PC-3 (cell line): ENCODE results near the gene KMT2C. TPM values are rescaled to one million over a fixed set of nuclear protein-coding genes. Genes with fewer than 3 reads are reported as not detected.

ENCODE experiments used
- ATAC-seq: fragments of 200-7000 bp; cut with Tn5 transposase; 2 replicates; pipeline ENCODE4 v1.9.1; 2020; ENCODE audit warnings: mild to moderate bottlenecking, moderate library complexity
- BruUV-seq: library from RNA; stranded (reverse); fragments of 400-500 nt; replicated peaks from 2 replicates; lab custom pipeline; 2021; lab: Mats Ljungman, UMichigan
- CTCF ChIA-PET: fragments of 300-600 bp; sonication (Branson Sonifier 250); formaldehyde crosslinking; loops from one replicate; lab custom pipeline; 2022; ENCODE audit warnings: antibody characterized with exemption; lab: Charles Lee
- POLR2A ChIA-PET: fragments of 300-600 bp; sonication (Branson Sonifier 250); formaldehyde crosslinking; loops from one replicate; lab custom pipeline; 2022; ENCODE audit warnings: antibody characterized with exemption; ENCODE audit not compliant: unreplicated experiment; lab: Charles Lee
- DNase-seq: peaks from one replicate; pipeline ENCODE4 v3.0.0-alpha.2; 2015
- H2AFZ ChIP-seq: fragments of 300-600 bp; sonication (generic); 2 replicates; pipeline ENCODE4 v1.6.0; 2016; ENCODE audit warnings: antibody characterized with exemption, low read length
- H3F3A ChIP-seq: fragments of 300-600 bp; sonication (generic); one replicate; pipeline ENCODE4 v1.6.0; 2017; ENCODE audit warnings: antibody characterized with exemption, low read length, control low read depth, mild to moderate bottlenecking; ENCODE audit not compliant: unreplicated experiment
- H3K27ac ChIP-seq: fragments of 300-600 bp; sonication (generic); 2 replicates; pipeline ENCODE4 v1.5.1; 2016; ENCODE audit warnings: mild to moderate bottlenecking, low read length
- H3K27me3 ChIP-seq: fragments of 300-600 bp; sonication (generic); 2 replicates; pipeline ENCODE4 v1.6.1; 2016; ENCODE audit warnings: low read length, mixed read lengths
- H3K36me3 ChIP-seq: fragments of 300-600 bp; sonication (generic); 2 replicates; pipeline ENCODE4 v1.6.1; 2016; ENCODE audit warnings: low read depth, mixed run types, low read length, mixed read lengths
- H3K4me1 ChIP-seq: fragments of 300-600 bp; sonication (generic); 2 replicates; pipeline ENCODE4 v1.5.1; 2016; ENCODE audit warnings: low read length; ENCODE audit not compliant: insufficient read depth
- H3K4me2 ChIP-seq: fragments of 300-600 bp; sonication (generic); 2 replicates; pipeline ENCODE4 v1.6.0; 2016; ENCODE audit warnings: low read length
- H3K4me3 ChIP-seq: fragments of 300-600 bp; sonication (generic); 2 replicates; pipeline ENCODE4 v1.5.1; 2016; ENCODE audit warnings: mild to moderate bottlenecking, low read length, mixed read lengths
- H3K79me2 ChIP-seq: fragments of 300-600 bp; sonication (generic); 2 replicates; pipeline ENCODE4 v1.6.1; 2017; ENCODE audit warnings: low read length, mixed read lengths
- H3K9ac ChIP-seq: fragments of 300-600 bp; sonication (generic); 2 replicates; pipeline ENCODE4 v1.6.0; 2016; ENCODE audit warnings: mild to moderate bottlenecking, low read length
- H3K9me2 ChIP-seq: fragments of 300-600 bp; sonication (generic); replicated peaks from 2 replicates; pipeline ENCODE4 v1.6.1; 2016; ENCODE audit warnings: mixed run types, low read length, mixed read lengths
- H3K9me3 ChIP-seq: fragments of 300-600 bp; sonication (generic); 2 replicates; pipeline ENCODE4 v1.6.1; 2016; ENCODE audit warnings: low read length, mixed read lengths
- H4K20me1 ChIP-seq: fragments of 300-600 bp; sonication (generic); 2 replicates; pipeline ENCODE4 v1.6.1; 2016; ENCODE audit warnings: low read length, mixed read lengths
- EZH2 ChIP-seq: fragments of 300-600 bp; sonication (generic); IDR thresholded peaks from one replicate; pipeline ENCODE4 v1.6.1; 2017; ENCODE audit warnings: antibody characterized with exemption, mild to moderate bottlenecking, low read length; ENCODE audit not compliant: unreplicated experiment
- EZH2phosphoT487 ChIP-seq: fragments of 300-600 bp; sonication (generic); IDR thresholded peaks from 2 replicates; pipeline ENCODE4 v1.6.1; 2018; ENCODE audit warnings: mild to moderate bottlenecking, antibody characterized with exemption, low read length, borderline replicate concordance
- intact Hi-C: fragments of 100-400 bp; cut with micrococcal nuclease; formaldehyde crosslinking; loops from 2 replicates; pipeline ENCODE4 v1.9.0; 2023
- total RNA-seq: library from RNA; depleted of rRNA; stranded (reverse); fragments of >200 nt; gene quantifications from 2 replicates; pipeline ENCODE4 v1.2.3, GENCODE V29; 2014
- TF ChIP-seq, protein P1 (sequence below): fragments of 300-600 bp; sonication (generic); conservative IDR thresholded peaks from 2 replicates; pipeline ENCODE4 v1.5.1; 2017; ENCODE audit warnings: antibody characterized with exemption, low read depth, mild to moderate bottlenecking, low read length

The KMT2C gene
- total RNA-seq, 1 experiment from 2014 or later, result 15.3 TPM

DNA sequence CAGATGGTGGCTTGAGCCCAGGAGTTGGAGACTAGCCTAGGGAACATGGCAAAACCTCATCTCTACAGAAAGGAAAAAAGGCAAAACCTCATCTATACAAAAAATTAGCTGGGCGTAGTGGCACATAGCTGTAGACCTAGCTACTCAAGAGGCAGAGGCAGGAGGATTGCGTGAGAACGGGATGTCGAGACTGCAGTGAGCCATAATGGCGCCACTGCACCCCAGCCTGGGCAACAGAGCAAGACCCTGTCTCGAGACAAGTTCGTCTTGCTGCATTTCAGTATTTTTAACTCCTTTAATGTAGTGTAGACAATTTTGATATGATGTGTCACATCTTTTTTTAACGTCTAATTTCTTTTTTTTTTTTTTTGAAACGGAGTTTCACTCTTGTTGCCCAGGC, 31.4 kb upstream of the KMT2C start:
- TF ChIP-seq, protein P1, sequence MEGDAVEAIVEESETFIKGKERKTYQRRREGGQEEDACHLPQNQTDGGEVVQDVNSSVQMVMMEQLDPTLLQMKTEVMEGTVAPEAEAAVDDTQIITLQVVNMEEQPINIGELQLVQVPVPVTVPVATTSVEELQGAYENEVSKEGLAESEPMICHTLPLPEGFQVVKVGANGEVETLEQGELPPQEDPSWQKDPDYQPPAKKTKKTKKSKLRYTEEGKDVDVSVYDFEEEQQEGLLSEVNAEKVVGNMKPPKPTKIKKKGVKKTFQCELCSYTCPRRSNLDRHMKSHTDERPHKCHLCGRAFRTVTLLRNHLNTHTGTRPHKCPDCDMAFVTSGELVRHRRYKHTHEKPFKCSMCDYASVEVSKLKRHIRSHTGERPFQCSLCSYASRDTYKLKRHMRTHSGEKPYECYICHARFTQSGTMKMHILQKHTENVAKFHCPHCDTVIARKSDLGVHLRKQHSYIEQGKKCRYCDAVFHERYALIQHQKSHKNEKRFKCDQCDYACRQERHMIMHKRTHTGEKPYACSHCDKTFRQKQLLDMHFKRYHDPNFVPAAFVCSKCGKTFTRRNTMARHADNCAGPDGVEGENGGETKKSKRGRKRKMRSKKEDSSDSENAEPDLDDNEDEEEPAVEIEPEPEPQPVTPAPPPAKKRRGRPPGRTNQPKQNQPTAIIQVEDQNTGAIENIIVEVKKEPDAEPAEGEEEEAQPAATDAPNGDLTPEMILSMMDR, result no peak
- TF ChIP-seq EZH2phosphoT487 (no peak), EZH2 (no peak)
- ChIA-PET POLR2A (no interaction called here), CTCF (no interaction called here)
- Histone ChIP-seq H3K36me3 (no peaks in the 10 kb centered on the region), H3K79me2 (peaks cover 8% of the 10 kb centered on the region; the same call in 1 of the 2 replicates), H3K9me3 (no peaks in the 10 kb centered on the region), H2AFZ (no peak overlapping the region), H3K4me1 (peaks cover 6% of the 10 kb centered on the region; the same call in 1 of the 2 replicates), H4K20me1 (no peaks in the 10 kb centered on the region), H3F3A (no peaks in the 10 kb centered on the region), H3K27me3 (no peaks in the 10 kb centered on the region), H3K9me2 (no peaks in the 10 kb centered on the region), H3K27ac (no peak overlapping the region), H3K9ac (no peak overlapping the region), H3K4me2 (no peak overlapping the region), H3K4me3 (no peak overlapping the region)
- DNase-seq, result no peak
- intact Hi-C loops, result loop anchor here (10.0 kb wide), 2 partner anchors 208 to 238 kb away; partner anchors contain the start of gene XRCC2
- no TSS peak for BruUV-seq
- no peak for ATAC-seq

DNA sequence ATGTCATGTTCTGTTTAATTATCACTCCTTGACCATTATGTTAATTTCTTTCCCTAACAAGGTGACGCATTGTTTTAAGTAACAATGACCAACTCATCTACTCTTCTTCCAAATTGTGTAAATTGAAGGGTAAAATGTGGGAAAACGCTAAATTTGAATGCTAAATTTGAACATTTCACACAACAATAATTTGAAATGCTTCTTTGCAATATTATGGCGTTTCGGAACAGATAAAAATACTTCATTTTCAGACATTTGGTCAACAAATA, 29.2 kb upstream of the KMT2C start:
- TF ChIP-seq, protein P1, result no peak
- TF ChIP-seq EZH2phosphoT487, result no peak
- TF ChIP-seq EZH2, result no peak
- Histone ChIP-seq H3K27me3 (no peaks in the 10 kb centered on the region), H3K79me2 (peaks cover 8% of the 10 kb centered on the region; the same call in 1 of the 2 replicates), H3K9me2 (no peaks in the 10 kb centered on the region), H3K4me3 (peak overlapping the region; percentile 89), H4K20me1 (no peaks in the 10 kb centered on the region), H3K9me3 (no peaks in the 10 kb centered on the region), H2AFZ (peak overlapping the region; percentile 78), H3K9ac (peak overlapping the region; percentile 91), H3K4me1 (peaks cover 7% of the 10 kb centered on the region; the same call in 1 of the 2 replicates), H3K36me3 (no peaks in the 10 kb centered on the region), H3F3A (no peaks in the 10 kb centered on the region), H3K27ac (peak overlapping the region; percentile 85; the same call in 1 of the 2 replicates), H3K4me2 (peak overlapping the region; percentile 100)
- intact Hi-C loops, result loop anchor here (10.0 kb wide), 2 partner anchors 210 to 240 kb away; partner anchors contain the start of gene XRCC2
- POLR2A ChIA-PET, result no interaction called here
- TSS peak; percentile 91 for BruUV-seq
- DNase-seq (no peak), ATAC-seq (no peak)
- CTCF ChIA-PET, result no interaction called here

DNA sequence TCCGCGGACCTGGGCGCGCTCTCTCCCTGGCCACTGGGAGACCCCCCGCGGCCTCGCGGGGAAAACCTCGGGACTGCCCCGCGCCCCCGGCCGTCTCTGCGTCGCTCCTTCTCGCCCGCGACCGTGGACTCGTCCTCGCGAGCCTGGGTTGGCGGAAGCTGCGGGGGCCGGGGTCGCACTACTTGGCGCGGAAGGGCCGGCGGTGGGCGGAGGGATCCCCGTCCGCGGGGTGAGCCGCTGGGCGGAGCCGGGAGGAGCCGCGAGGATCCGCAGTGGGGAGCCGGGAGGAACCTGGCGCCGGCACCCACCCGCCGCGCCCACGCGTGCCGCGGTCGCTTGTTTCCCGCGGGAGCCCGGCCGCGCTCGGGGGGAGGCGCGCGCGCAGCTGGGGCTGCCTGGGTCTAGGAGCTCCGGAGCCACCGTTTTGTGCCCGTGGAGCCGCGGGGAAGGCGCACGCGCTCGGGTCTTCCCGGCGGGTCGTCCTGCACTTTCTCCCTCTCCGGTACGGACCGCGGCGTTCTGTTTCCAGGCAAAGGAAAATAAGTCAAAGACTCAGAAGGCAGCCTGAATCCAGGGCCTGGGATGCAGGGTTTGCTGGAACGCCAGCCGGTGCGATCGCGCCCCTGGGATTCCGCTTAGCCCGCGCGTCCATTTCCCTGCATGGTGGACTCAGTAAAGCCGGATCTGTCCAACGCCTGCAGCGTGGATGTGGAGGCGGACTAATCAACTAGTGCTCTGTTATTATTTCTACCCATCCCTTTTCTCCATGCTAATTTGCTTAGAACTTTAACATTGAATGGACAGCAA, 28.7 kb upstream of the KMT2C start:
- H3F3A ChIP-seq, result no peaks in the 10 kb centered on the region
- no TSS peak for BruUV-seq
- CTCF ChIA-PET, result interaction anchor here (0.6 kb wide), 1 partner anchor 243 kb away, joined by 4 read pairs; no protein-coding TSS in a partner anchor
- H3K9me2 ChIP-seq, result no peaks in the 10 kb centered on the region
- peaks cover 12% of the 10 kb centered on the region; the same call in 1 of the 2 replicates for H3K4me1 ChIP-seq
- DNase-seq (peak; percentile 59), ATAC-seq (peak; percentile 59)
- H3K36me3 ChIP-seq, result no peaks in the 10 kb centered on the region
- H3K9ac ChIP-seq, result peak overlapping the region; percentile 91
- H4K20me1 ChIP-seq, result no peaks in the 10 kb centered on the region
- H3K4me2 ChIP-seq, result peak overlapping the region; percentile 100
- H3K27ac ChIP-seq, result peak overlapping the region; percentile 85
- no peaks in the 10 kb centered on the region for H3K27me3 ChIP-seq
- intact Hi-C loops, result loop anchor here (10.0 kb wide), 2 partner anchors 210 to 240 kb away; partner anchors contain the start of gene XRCC2
- no peaks in the 10 kb centered on the region for H3K9me3 ChIP-seq
- POLR2A ChIA-PET, result interaction anchor here (0.6 kb wide), 2 partner anchors 177 to 805 kb away, joined by 3 read pairs; no protein-coding TSS in a partner anchor
- peak overlapping the region; percentile 89 for H3K4me3 ChIP-seq
- H3K79me2 ChIP-seq, result peaks cover 8% of the 10 kb centered on the region; the same call in 1 of the 2 replicates
- TF ChIP-seq EZH2phosphoT487, result no peak
- TF ChIP-seq, protein P1, result no peak
- no peak for TF ChIP-seq EZH2
- H2AFZ ChIP-seq, result peak overlapping the region; percentile 78
